ENCODE measurements around the gene NOXA1. TPM values are rescaled to one million over a fixed set of nuclear protein-coding genes. Genes with fewer than 3 reads are reported as not detected.
A peak's percentile ranks its signal among the peaks of the same experiment; 100 is the strongest.

Gene NOXA1
- total RNA-seq, 4 donors from 2014 or later: 1.1 to 4.2 (median 3.0) TPM

DNA sequence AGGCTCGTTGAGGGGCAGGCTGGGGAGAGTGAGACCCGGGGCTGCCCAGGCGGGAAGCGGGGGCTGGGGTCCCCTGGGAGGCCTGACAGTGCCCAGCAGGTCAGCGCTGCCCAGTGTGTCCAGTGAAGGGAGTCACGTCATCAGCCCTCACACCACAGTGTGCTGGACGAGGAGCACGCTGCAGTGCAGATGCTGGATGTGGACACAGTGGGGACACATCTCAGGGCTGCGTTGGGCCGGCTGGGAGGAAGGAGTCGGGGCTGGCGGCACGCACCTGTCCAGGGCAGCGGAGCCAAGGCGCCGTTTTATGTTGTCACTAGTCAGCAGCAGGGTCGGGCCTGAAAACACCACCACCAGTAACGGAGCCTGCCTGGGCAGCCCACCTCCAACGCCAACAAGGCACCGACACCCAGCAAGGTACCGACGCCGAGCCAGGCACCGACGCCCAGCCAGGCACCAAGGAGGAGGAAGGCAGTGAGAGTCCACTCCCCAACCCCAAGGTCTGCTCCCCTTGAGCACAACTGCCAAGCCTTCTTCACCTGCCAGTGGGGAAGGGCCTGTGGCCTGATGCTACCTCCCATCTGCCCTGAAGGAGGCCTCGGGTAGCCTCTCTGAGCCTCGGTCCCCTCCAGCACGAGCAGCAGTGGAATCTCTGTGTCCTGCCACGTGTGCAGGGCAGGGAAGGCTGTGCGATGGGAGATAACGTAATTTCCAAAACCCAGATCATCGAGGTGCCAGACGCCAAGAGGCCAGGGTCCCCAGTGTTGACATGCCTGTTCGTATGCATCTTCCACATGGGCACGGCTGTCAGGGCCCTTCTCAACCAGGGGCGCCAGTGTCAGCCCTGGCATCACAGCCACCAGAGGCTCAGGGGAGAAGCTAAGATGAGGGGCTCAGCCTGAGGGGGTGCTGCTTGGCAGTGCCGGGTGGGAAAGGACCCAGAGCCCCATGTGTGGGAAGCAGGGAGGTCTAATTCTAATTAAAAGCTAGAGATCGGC, 57.8 kb downstream of the NOXA1 start:
- H3K27me3 ChIP-seq: no peaks in the 10 kb centered on the region
- TF ChIP-seq POLR2AphosphoS5 (IDR thresholded peaks at IDR 0.05): no peak
- TF ChIP-seq POLR2A (IDR thresholded peaks at IDR 0.05): no peak
- TF ChIP-seq, protein P1, sequence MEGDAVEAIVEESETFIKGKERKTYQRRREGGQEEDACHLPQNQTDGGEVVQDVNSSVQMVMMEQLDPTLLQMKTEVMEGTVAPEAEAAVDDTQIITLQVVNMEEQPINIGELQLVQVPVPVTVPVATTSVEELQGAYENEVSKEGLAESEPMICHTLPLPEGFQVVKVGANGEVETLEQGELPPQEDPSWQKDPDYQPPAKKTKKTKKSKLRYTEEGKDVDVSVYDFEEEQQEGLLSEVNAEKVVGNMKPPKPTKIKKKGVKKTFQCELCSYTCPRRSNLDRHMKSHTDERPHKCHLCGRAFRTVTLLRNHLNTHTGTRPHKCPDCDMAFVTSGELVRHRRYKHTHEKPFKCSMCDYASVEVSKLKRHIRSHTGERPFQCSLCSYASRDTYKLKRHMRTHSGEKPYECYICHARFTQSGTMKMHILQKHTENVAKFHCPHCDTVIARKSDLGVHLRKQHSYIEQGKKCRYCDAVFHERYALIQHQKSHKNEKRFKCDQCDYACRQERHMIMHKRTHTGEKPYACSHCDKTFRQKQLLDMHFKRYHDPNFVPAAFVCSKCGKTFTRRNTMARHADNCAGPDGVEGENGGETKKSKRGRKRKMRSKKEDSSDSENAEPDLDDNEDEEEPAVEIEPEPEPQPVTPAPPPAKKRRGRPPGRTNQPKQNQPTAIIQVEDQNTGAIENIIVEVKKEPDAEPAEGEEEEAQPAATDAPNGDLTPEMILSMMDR (IDR thresholded peaks at IDR 0.05): no peak
- WGBS, 2 donors (ENCODE audit: low coverage in 1 of 2): 60 to 90% methylated on average over 1 to 11 of the region's 38 CpGs
- no peak overlapping the region for H3K4me3 ChIP-seq
- peaks cover 0 to 12% (median 0%) of the 10 kb centered on the region in 3 donors for H3K4me1 ChIP-seq
- peak overlapping the region in 2 of 4 donors; percentile 52 to 72 for H3K27ac ChIP-seq
- H3K36me3 ChIP-seq: peaks cover 0 to 28% of the 10 kb centered on the region in 2 donors
- H3K9me3 ChIP-seq: peaks cover 0 to 7% (median 0%) of the 10 kb centered on the region in 3 donors
- no peak for ATAC-seq

DNA sequence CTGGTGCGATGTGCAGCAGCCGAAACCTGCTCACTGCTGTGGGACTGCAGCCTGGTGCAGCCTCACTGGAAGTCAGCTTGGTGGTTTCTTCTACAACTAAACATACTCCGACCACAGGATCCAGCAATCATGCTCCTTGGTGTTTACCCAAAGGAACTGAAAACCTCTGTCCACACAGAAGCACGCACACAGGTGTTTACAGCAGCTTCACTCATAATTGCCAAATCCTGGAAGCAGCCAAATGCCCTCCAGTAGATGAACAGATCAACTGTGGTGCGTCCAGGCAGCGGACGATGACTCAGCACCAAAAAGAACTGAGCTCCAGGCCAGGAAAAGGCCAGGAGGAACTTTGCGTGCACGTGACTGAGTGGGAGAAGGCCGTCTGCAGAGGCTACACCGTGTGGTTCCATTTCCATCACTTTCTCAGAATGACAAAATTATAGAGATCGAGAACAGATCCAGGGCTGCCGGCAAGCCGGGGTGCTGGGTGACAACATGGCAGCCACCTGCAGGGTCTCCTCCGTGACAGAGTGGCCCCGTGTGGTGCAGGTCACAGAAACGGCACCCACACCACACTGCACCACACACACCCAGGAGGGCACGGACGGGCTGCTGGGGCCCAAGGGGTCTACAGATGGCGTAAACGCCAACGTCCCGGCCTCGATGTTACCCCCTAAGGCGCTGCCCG, 59.0 kb downstream of the NOXA1 start:
- H3K9me3 ChIP-seq: no peaks in the 10 kb centered on the region
- TF ChIP-seq POLR2A (IDR thresholded peaks at IDR 0.05) (no peak), POLR2AphosphoS5 (IDR thresholded peaks at IDR 0.05) (peak; percentile 68), EP300 (IDR thresholded peaks at IDR 0.05) (no peak)
- ATAC-seq: peak; percentile 78
- no peak overlapping the region for H3K4me3 ChIP-seq
- peaks cover 0 to 28% of the 10 kb centered on the region in 2 donors for H3K36me3 ChIP-seq
- 69 to 97% methylated on average over 6 to 13 of the region's 26 CpGs for WGBS, 2 donors (ENCODE audit: low coverage in 1 of 2)
- peak overlapping the region in 3 of 4 donors; percentile 25 to 72 (median 52) for H3K27ac ChIP-seq
- H3K4me1 ChIP-seq: peaks cover 0 to 12% (median 0%) of the 10 kb centered on the region in 3 donors
- H3K27me3 ChIP-seq: no peaks in the 10 kb centered on the region

Other genes starting within 250 kb of the NOXA1 start
- 10 to 100 TPM; 11.9 to 32.1 (median 23.7) TPM for gene ANAPC2, start 234.8 kb upstream of the NOXA1 start, total RNA-seq
- 10 to 100 TPM; 56.8 to 99.0 (median 73.8) TPM for gene SSNA1, start 234.7 kb upstream of the NOXA1 start, total RNA-seq
- 10 to 100 TPM in 1 of 4 donors, 1 to 10 TPM in 3; 3.6 to 11.6 (median 6.1) TPM for gene TPRN, start 222.7 kb upstream of the NOXA1 start, total RNA-seq
- gene TMEM203, start 217.7 kb upstream of the NOXA1 start, total RNA-seq: 10 to 100 TPM; 21.9 to 36.1 (median 29.1) TPM
- 1 to 10 TPM; 4.6 to 9.8 (median 7.6) TPM for gene NDOR1, start 217.7 kb upstream of the NOXA1 start, total RNA-seq
- gene RNF208, start 201.2 kb upstream of the NOXA1 start, total RNA-seq: 1 to 10 TPM in 3 of 4 donors, not detected in 1; 1.6 to 5.3 (median 3.1) TPM
- gene CYSRT1, start 198.2 kb upstream of the NOXA1 start, total RNA-seq: 1 to 10 TPM in 2 of 4 donors, not detected in 2; 1.1 to 5.8 TPM
- under 1 TPM in 1 of 4 donors, not detected in 3; 0.57 TPM for gene RNF224, start 195.9 kb upstream of the NOXA1 start, total RNA-seq
- gene SLC34A3, start 192.5 kb upstream of the NOXA1 start, total RNA-seq: not detected
- 100 to 1,000 TPM; 220 to 488 (median 265) TPM for gene TUBB4B, start 182.1 kb upstream of the NOXA1 start, total RNA-seq
- not detected for gene STPG3, start 172.1 kb upstream of the NOXA1 start, total RNA-seq
- gene NELFB, start 168.1 kb upstream of the NOXA1 start, total RNA-seq: 10 to 100 TPM; 36.9 to 58.8 (median 45.2) TPM
- 1 to 10 TPM; 4.7 to 7.4 (median 6.9) TPM for gene TOR4A, start 145.7 kb upstream of the NOXA1 start, total RNA-seq
- 10 to 100 TPM in 1 of 4 donors, 1 to 10 TPM in 3; 3.8 to 11.3 (median 4.3) TPM for gene NRARP, start 121.1 kb upstream of the NOXA1 start, total RNA-seq
- gene EXD3, start 231 bp upstream of the NOXA1 start, total RNA-seq: 10 to 100 TPM in 2 of 4 donors, 1 to 10 TPM in 2; 3.7 to 29.7 (median 10.9) TPM
- gene ENTPD8, start 18.0 kb downstream of the NOXA1 start, total RNA-seq: under 1 TPM in 1 of 4 donors, not detected in 3; 0.57 TPM
- 10 to 100 TPM; 38.1 to 63.5 (median 49.1) TPM for gene NSMF, start 35.9 kb downstream of the NOXA1 start, total RNA-seq
- 10 to 100 TPM in 1 of 4 donors, 1 to 10 TPM in 3; 2.0 to 11.2 (median 6.6) TPM for gene PNPLA7, start 127.0 kb downstream of the NOXA1 start, total RNA-seq
- 10 to 100 TPM; 46.5 to 65.1 (median 55.8) TPM for gene MRPL41, start 128.5 kb downstream of the NOXA1 start, total RNA-seq
- 10 to 100 TPM; 17.6 to 43.6 (median 27.8) TPM for gene DPH7, start 155.5 kb downstream of the NOXA1 start, total RNA-seq
- gene ZMYND19, start 167.1 kb downstream of the NOXA1 start, total RNA-seq: 10 to 100 TPM in 2 of 4 donors, 1 to 10 TPM in 2; 9.5 to 17.1 (median 13.2) TPM
- gene ARRDC1, start 182.3 kb downstream of the NOXA1 start, total RNA-seq: 10 to 100 TPM; 16.0 to 25.1 (median 21.9) TPM
- 10 to 100 TPM; 49.2 to 79.7 (median 64.7) TPM for gene EHMT1, start 195.6 kb downstream of the NOXA1 start, total RNA-seq